H9 (cell line): ENCODE measurements around the gene DLK1. TPM values are rescaled to one million over a fixed set of nuclear protein-coding genes. Genes with fewer than 3 reads are reported as not detected.

ENCODE experiments used
- DNase-seq: peaks from one replicate; pipeline ENCODE4 v3.0.0-alpha.2; 2017
- H2AFZ ChIP-seq: one replicate; pipeline ENCODE4 v1.6.1; 2013; ENCODE audit warnings: mild to moderate bottlenecking, low read length, control low read depth, moderate library complexity
- H2AK5ac ChIP-seq: 2 replicates; pipeline ENCODE4 v1.6.1; 2013; ENCODE audit warnings: low read length, control low read depth, mixed read lengths; ENCODE audit not compliant: insufficient read length
- H2BK120ac ChIP-seq: one replicate; pipeline ENCODE4 v1.6.1; 2013; ENCODE audit warnings: low read depth, mild to moderate bottlenecking, low read length, control low read depth, inconsistent platforms; ENCODE audit not compliant: poor library complexity, severe bottlenecking
- H2BK12ac ChIP-seq: 2 replicates; pipeline ENCODE4 v1.6.1; 2013; ENCODE audit warnings: low read length, control low read depth, mixed read lengths, low read depth; ENCODE audit not compliant: insufficient read length
- H2BK15ac ChIP-seq: 2 replicates; pipeline ENCODE4 v1.6.1; 2013; ENCODE audit warnings: low read depth, low read length, control low read depth
- H2BK20ac ChIP-seq: one replicate; pipeline ENCODE4 v1.6.1; 2013; ENCODE audit warnings: low read depth, mild to moderate bottlenecking, low read length, control low read depth, inconsistent platforms; ENCODE audit not compliant: poor library complexity, severe bottlenecking
- H2BK5ac ChIP-seq: 2 replicates; pipeline ENCODE4 v1.6.1; 2013; ENCODE audit warnings: low read length, control low read depth, mixed read lengths; ENCODE audit not compliant: insufficient read length
- H3K14ac ChIP-seq: 2 replicates; pipeline ENCODE4 v1.6.1; 2013; ENCODE audit warnings: low read length, control low read depth; ENCODE audit not compliant: insufficient read depth
- H3K18ac ChIP-seq: 2 replicates; pipeline ENCODE4 v1.6.1; 2013; ENCODE audit warnings: low read depth, mild to moderate bottlenecking, mixed read lengths, low read length, control low read depth; ENCODE audit not compliant: insufficient read length
- H3K23ac ChIP-seq: 2 replicates; pipeline ENCODE4 v1.6.1; 2013; ENCODE audit warnings: low read length, control low read depth, mixed read lengths, low read depth; ENCODE audit not compliant: insufficient read length
- H3K23me2 ChIP-seq: 2 replicates; pipeline ENCODE4 v1.6.1; 2013; ENCODE audit warnings: low read depth, mild to moderate bottlenecking, mixed read lengths, low read length, control low read depth; ENCODE audit not compliant: insufficient read length, poor library complexity, severe bottlenecking
- H3K27ac ChIP-seq: 2 replicates; pipeline ENCODE4 v1.5.1; 2013; ENCODE audit warnings: low read length, control low read depth, mixed read lengths, low read depth; ENCODE audit not compliant: insufficient read length
- H3K27me3 ChIP-seq: 2 replicates; pipeline ENCODE4 v1.6.1; 2013; ENCODE audit warnings: low read length, control low read depth, inconsistent platforms; ENCODE audit not compliant: insufficient read depth
- H3K4ac ChIP-seq: 2 replicates; pipeline ENCODE4 v1.6.1; 2013; ENCODE audit warnings: low read depth, mild to moderate bottlenecking, control low read depth, inconsistent platforms, low read length, moderate library complexity
- H3K4me1 ChIP-seq: 2 replicates; pipeline ENCODE4 v1.6.1; 2013; ENCODE audit warnings: low read length, control low read depth, inconsistent platforms; ENCODE audit not compliant: insufficient read depth
- H3K4me2 ChIP-seq: 2 replicates; pipeline ENCODE4 v1.6.1; 2013; ENCODE audit warnings: low read length, control low read depth, mixed read lengths; ENCODE audit not compliant: insufficient read length, insufficient read depth
- H3K56ac ChIP-seq: 2 replicates; pipeline ENCODE4 v1.6.1; 2013; ENCODE audit warnings: low read depth, mild to moderate bottlenecking, mixed read lengths, low read length, control low read depth; ENCODE audit not compliant: insufficient read length
- H3K79me1 ChIP-seq: 2 replicates; pipeline ENCODE4 v1.6.1; 2013; ENCODE audit warnings: low read depth, mild to moderate bottlenecking, moderate library complexity, low read length, control low read depth, inconsistent platforms; ENCODE audit not compliant: insufficient read depth, poor library complexity, severe bottlenecking
- H3K79me2 ChIP-seq: 2 replicates; pipeline ENCODE4 v1.6.1; 2013; ENCODE audit warnings: low read length, control low read depth, inconsistent platforms; ENCODE audit not compliant: insufficient read depth
- H3K9ac ChIP-seq: 2 replicates; pipeline ENCODE4 v1.6.1; 2013; ENCODE audit warnings: low read length, control low read depth, mixed read lengths; ENCODE audit not compliant: insufficient read length; ENCODE audit errors: extremely low read depth
- H3K9me3 ChIP-seq: one replicate; pipeline ENCODE4 v1.6.1; 2013; ENCODE audit warnings: low read depth, low read length, inconsistent platforms; ENCODE audit not compliant: control insufficient read depth
- H3T11ph ChIP-seq: one replicate; pipeline ENCODE4 v1.6.1; 2013; ENCODE audit warnings: mild to moderate bottlenecking, low read length, control low read depth, inconsistent platforms
- H4K20me1 ChIP-seq: one replicate; pipeline ENCODE4 v1.6.1; 2013; ENCODE audit not compliant: control insufficient read depth, insufficient read length, insufficient read depth
- H4K5ac ChIP-seq: 2 replicates; pipeline ENCODE4 v1.6.1; 2013; ENCODE audit warnings: low read depth, mild to moderate bottlenecking, mixed read lengths, low read length, control low read depth; ENCODE audit not compliant: insufficient read length
- H4K8ac ChIP-seq: replicated peaks from 2 replicates; pipeline ENCODE4 v1.6.1; 2013; ENCODE audit warnings: low read length, control low read depth, mixed read lengths, low read depth; ENCODE audit not compliant: insufficient read length
- H4K91ac ChIP-seq: 2 replicates; pipeline ENCODE4 v1.6.1; 2013; ENCODE audit warnings: low read depth, mild to moderate bottlenecking, moderate library complexity, mixed read lengths, low read length, control low read depth; ENCODE audit not compliant: insufficient read length
- H3K27ac Mint-ChIP-seq, 3 experiments: 2 replicates in 2 of 3; 3 replicates in 1 of 3; pipeline ENCODE4 v1.8.0; 2020 to 2021; ENCODE audit warnings: mixed read lengths in 3 of 3, mild to moderate bottlenecking in 1 of 3, moderate library complexity in 1 of 3
- H3K27me3 Mint-ChIP-seq: 2 replicates; pipeline ENCODE4 v1.8.0; 2021; ENCODE audit warnings: low read depth, mild to moderate bottlenecking, moderate library complexity, mixed read lengths
- H3K36me3 Mint-ChIP-seq, 3 experiments: 2 replicates in 2 of 3; 3 replicates in 1 of 3; pipeline ENCODE4 v1.8.0; 2020 to 2021; ENCODE audit warnings: low read depth in 3 of 3, mixed read lengths in 3 of 3; ENCODE audit not compliant: insufficient read depth in 1 of 3
- H3K4me1 Mint-ChIP-seq, 2 experiments: 2 replicates each; pipeline ENCODE4 v1.8.0; 2020; ENCODE audit warnings: mixed read lengths in 2 of 2
- H3K4me3 Mint-ChIP-seq, 2 experiments: 2 replicates in 1 of 2; 3 replicates in 1 of 2; pipeline ENCODE4 v1.8.0; 2020 to 2021; ENCODE audit warnings: mild to moderate bottlenecking in 2 of 2, mixed read lengths in 2 of 2, moderate library complexity in 1 of 2
- H3K9me3 Mint-ChIP-seq, 2 experiments: 2 replicates in 1 of 2; 3 replicates in 1 of 2; pipeline ENCODE4 v1.8.0; 2020; ENCODE audit warnings: mild to moderate bottlenecking in 2 of 2, mixed read lengths in 2 of 2, moderate library complexity in 1 of 2
- WGBS: extraction: QIAGEN DNeasy Blood & Tissue Kit; methylation state at CpG from one replicate; pipeline ENCODE4 v1.1.7; 2013; ENCODE audit warnings: missing lambda C conversion rate, low lambda C conversion rate, mixed read lengths; ENCODE audit not compliant: insufficient read length; ENCODE audit errors: extremely low coverage; 5-methylcytosine and 5-hydroxymethylcytosine counted together
- total RNA-seq: library from RNA; stranded (reverse); gene quantifications from 2 replicates; pipeline ENCODE4 v1.2.1, GENCODE V29; 2021
- TF ChIP-seq, protein P1 (sequence below): fragments of 200-600 bp; sonication (generic); conservative IDR thresholded peaks from 3 replicates; pipeline ENCODE4 v1.8.0; 2021; ENCODE audit warnings: antibody characterized with exemption, mild to moderate bottlenecking

DLK1 gene
- total RNA-seq, 1 experiment from 2014 or later, result 2.8 TPM

DNA sequence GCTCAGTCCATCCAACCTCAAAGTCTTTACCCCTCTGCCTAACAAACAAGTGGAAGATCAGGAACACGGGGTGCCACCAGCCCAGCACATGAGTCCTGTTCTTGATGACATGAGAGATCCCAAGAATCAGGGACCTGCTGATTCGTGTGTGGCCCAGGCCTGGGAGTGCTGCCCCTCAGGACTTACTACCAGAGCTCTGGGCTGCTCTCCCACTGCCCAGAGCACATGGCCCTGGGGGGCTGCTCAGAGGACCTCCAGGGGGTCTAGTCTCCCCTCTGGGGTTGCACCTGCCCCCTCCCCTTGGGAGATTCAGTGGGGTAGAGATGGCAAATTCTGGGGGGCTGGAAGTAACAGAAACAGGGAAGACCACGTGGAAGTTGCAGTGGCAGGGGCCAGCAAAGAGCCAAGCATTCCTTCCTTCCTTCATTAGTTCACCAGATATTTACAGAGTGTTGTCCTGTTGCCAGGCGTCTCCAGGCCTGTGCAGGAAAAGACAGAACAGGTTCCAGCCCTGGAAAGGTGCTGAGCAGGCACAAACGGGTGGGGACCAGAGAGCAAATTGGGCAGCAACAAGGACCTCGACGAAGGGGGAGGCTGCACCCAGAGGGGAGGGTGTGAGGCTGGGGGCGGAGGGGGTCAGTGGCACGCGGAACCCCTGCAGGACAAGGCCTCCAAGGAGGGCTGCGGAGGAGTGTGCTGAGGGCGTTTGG is 54.1 kb downstream of the DLK1 start:
- TF ChIP-seq, protein P1, sequence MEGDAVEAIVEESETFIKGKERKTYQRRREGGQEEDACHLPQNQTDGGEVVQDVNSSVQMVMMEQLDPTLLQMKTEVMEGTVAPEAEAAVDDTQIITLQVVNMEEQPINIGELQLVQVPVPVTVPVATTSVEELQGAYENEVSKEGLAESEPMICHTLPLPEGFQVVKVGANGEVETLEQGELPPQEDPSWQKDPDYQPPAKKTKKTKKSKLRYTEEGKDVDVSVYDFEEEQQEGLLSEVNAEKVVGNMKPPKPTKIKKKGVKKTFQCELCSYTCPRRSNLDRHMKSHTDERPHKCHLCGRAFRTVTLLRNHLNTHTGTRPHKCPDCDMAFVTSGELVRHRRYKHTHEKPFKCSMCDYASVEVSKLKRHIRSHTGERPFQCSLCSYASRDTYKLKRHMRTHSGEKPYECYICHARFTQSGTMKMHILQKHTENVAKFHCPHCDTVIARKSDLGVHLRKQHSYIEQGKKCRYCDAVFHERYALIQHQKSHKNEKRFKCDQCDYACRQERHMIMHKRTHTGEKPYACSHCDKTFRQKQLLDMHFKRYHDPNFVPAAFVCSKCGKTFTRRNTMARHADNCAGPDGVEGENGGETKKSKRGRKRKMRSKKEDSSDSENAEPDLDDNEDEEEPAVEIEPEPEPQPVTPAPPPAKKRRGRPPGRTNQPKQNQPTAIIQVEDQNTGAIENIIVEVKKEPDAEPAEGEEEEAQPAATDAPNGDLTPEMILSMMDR, result no peak
- Histone ChIP-seq H3K9ac (no peak overlapping the region), H3K79me1 (no peaks in the 10 kb centered on the region), H4K5ac (no peak overlapping the region), H4K20me1 (no peaks in the 10 kb centered on the region), H4K91ac (no peak overlapping the region), H3K4me2 (no peak overlapping the region), H3K23ac (no peak overlapping the region), H2BK120ac (no peak overlapping the region), H3K14ac (no peak overlapping the region), H3K18ac (no peak overlapping the region), H2AK5ac (no peak overlapping the region), H4K8ac (no peak overlapping the region), H3K27ac (no peak overlapping the region), H3K23me2 (no peaks in the 10 kb centered on the region), H2AFZ (no peak overlapping the region), H2BK12ac (no peak overlapping the region), H3K4me1 (no peaks in the 10 kb centered on the region), H3K9me3 (no peaks in the 10 kb centered on the region), H3K4ac (no peak overlapping the region), H3K56ac (no peak overlapping the region), H3T11ph (no peak overlapping the region), H2BK5ac (no peak overlapping the region), H3K79me2 (no peaks in the 10 kb centered on the region), H2BK15ac (no peak overlapping the region), H3K27me3 (no peaks in the 10 kb centered on the region), H2BK20ac (no peak overlapping the region)
- peak overlapping the region in 1 of 3 experiments; percentile 92; a peak in 3 of 7 replicates for H3K27ac Mint-ChIP-seq
- peak; percentile 15 for DNase-seq
- H3K36me3 Mint-ChIP-seq, result no peaks in the 10 kb centered on the region
- H3K27me3 Mint-ChIP-seq, result peaks cover 16% of the 10 kb centered on the region
- WGBS, result no CpG with 5 or more reads among the region's 12 CpGs
- peaks cover 0 to 8% of the 10 kb centered on the region in 2 experiments; a peak in 2 of 4 replicates for H3K4me1 Mint-ChIP-seq
- H3K4me3 Mint-ChIP-seq, result no peak overlapping the region
- H3K9me3 Mint-ChIP-seq, result no peaks in the 10 kb centered on the region; a peak in 1 of 5 replicates
